HG03066 (cell line): ENCODE results near the gene ZNF101.

Experiments used
- ATAC-seq: cut with Tn5 transposase; IDR thresholded peaks from one replicate; pipeline ENCODE4 v1.9.1; 2021; ENCODE audit warnings: low read depth; ENCODE audit not compliant: unreplicated experiment

ZNF101 gene

GRCh38 chr19:19637523-19638251, 31.0 kb upstream of the ZNF101 start:
- no peak for ATAC-seq

- ATAC-seq, result peak; percentile 22
These were observed 26.0 kb upstream of the ZNF101 start for GRCh38 chr19:19642506-19643157.

GRCh38 chr19:19643158-19644053, 25.2 kb upstream of the ZNF101 start, which contains the start of gene GMIP:
GMIP (minus strand) TSS chr19:19643657; CDS start chr19:19643529, 128 bp downstream.
- peak; percentile 79 for ATAC-seq

- no peak for ATAC-seq
These were observed 24.6 kb upstream of the ZNF101 start for GRCh38 chr19:19644054-19644388.

GRCh38 chr19:19645233-19645870, 23.3 kb upstream of the ZNF101 start:
- ATAC-seq, result no peak

- ATAC-seq, result no peak
These were observed 21.4 kb upstream of the ZNF101 start for GRCh38 chr19:19647037-19647835.

GRCh38 chr19:19649155-19649554, 19.5 kb upstream of the ZNF101 start:
- ATAC-seq, result no peak

- ATAC-seq, result no peak
These were observed 19.1 kb upstream of the ZNF101 start for GRCh38 chr19:19649580-19649995.

- no peak for ATAC-seq
These were observed 18.3 kb upstream of the ZNF101 start for GRCh38 chr19:19650331-19650730.

- ATAC-seq, result no peak
These were observed 17.6 kb upstream of the ZNF101 start for GRCh38 chr19:19651076-19651475.

GRCh38 chr19:19652482-19653295, 15.9 kb upstream of the ZNF101 start:
- no peak for ATAC-seq

- no peak for ATAC-seq
These were observed 15.0 kb upstream of the ZNF101 start for GRCh38 chr19:19653597-19654147.

GRCh38 chr19:19654441-19654840, 14.2 kb upstream of the ZNF101 start:
- no peak for ATAC-seq

GRCh38 chr19:19655051-19655594, 13.5 kb upstream of the ZNF101 start:
- ATAC-seq, result no peak

- no peak for ATAC-seq
These were observed 12.8 kb upstream of the ZNF101 start for GRCh38 chr19:19655641-19656343.

GRCh38 chr19:19656451-19657396, 11.9 kb upstream of the ZNF101 start:
- no peak for ATAC-seq

- ATAC-seq, result no peak
These were observed 11.2 kb upstream of the ZNF101 start for GRCh38 chr19:19657397-19657783.
